HG03039 (cell line): ENCODE results near the gene TANGO2.

Experiments
- ATAC-seq: cut with Tn5 transposase; IDR thresholded peaks from one replicate; pipeline ENCODE4 v1.9.1; 2021; ENCODE audit warnings: mild to moderate bottlenecking, moderate library complexity; ENCODE audit not compliant: unreplicated experiment

Gene TANGO2

DNA sequence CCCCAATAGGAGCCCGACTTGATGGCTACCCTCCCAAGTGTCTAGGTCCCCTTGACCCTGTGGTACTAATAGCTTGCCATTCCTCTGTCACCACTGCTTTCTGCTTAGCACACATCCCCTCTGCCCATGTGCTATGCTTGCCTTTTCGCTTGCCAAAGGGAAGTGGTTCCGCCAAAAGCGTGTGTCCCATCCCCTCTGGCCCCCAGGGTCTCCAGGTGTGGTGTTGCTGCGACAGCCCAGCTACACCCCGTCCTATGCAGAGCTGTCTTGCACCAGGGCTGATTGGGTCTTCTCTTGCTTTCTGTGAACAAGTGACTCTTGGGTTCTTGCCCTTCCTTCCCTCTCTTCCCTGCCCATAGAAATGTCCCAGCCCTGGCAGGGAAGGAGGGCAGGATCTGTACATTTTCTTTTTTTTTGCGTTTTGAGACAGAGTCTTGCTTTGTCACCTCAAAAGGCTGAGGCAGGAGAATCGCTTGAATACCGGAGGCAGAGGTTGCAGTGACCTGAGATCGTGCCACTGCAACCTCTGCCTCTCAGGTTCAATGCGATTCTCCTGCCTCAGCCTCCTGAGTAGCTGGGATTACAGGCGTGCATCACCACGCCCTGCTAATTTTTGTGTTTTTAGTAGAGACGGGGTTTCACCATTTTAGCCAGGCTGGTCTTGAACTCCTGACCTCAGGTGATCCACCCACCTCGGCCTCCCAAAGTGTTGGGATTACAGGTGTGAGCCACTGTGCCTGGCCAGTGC lies 3.9 kb downstream of the TANGO2 start:
- no peak for ATAC-seq

DNA sequence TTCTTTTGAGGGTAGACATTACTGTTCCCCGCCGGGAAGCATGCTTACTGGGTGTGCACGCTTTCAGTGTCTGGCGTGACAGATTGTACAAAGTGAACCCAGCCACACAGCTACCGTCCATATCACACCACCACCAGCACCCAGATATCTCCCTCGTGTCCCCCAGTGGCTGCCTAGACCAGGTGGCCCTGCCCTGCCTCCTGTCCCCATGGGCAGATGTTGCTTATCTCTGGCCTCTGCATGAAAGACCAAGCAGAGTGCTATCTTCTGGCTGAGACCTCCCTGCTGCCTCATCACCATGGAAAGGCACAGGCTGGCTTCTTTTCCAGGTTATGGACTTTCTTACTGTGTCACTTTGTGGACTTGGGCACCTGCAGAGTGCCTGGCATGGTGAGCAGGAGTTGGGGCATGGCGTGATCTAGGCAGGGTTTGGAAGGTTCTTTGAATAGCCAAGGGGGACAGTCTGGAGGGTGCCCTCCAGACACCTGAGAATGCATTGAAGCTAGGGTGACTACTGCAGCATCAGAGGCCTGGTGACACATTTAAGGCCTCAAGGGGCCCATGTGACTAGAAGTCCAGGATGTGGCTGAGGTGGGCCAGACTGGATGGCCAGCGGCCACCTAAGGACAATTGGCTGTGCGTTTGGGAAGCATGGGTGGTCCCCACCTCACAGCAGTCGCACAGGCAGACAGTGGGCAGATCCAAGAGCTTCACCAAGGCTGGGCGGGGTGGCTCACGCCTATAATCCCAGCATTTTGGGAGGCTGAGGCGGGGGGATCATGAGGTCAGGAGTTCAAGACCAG lies 4.7 kb downstream of the TANGO2 start:
- ATAC-seq = no peak

- ATAC-seq = no peak
Measured at GRCh38 chr22:20026204-20026908, 5.4 kb downstream of the TANGO2 start.

DNA sequence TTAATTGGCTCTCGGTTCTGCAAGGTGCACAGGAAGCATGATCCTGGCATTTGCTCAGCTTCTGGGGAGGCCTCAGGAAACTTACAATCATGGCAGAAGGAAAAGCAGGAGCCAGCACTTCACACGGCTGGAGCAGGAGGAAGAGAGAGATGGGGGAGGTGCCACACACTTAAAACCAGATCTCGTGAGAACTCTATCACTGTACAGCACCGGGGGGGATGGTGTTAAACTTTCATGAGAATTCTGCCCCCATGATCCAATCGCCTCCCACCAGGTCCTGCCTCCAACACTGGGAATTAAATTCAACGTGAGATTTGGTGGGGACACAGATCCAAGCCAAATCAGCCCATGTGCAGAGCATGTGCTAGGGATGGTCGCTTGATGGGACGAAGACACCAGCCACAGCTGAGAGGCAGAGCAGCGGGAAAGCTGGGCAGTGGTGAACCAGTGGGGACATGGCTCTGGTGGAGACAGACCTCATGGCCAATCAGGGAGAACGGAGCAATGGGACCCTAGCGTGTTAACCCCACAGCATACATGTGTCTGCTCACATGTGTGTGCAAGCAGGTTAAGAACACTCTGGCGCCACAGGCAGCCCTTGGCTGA lies 6.2 kb downstream of the TANGO2 start:
- no peak for ATAC-seq

GRCh38 chr22:20027966-20028854 lies 7.3 kb downstream of the TANGO2 start:
- ATAC-seq = no peak

GRCh38 chr22:20028855-20029549 lies 8.1 kb downstream of the TANGO2 start:
- ATAC-seq = no peak

- ATAC-seq = no peak
Measured at GRCh38 chr22:20029550-20030225, 8.8 kb downstream of the TANGO2 start.

DNA sequence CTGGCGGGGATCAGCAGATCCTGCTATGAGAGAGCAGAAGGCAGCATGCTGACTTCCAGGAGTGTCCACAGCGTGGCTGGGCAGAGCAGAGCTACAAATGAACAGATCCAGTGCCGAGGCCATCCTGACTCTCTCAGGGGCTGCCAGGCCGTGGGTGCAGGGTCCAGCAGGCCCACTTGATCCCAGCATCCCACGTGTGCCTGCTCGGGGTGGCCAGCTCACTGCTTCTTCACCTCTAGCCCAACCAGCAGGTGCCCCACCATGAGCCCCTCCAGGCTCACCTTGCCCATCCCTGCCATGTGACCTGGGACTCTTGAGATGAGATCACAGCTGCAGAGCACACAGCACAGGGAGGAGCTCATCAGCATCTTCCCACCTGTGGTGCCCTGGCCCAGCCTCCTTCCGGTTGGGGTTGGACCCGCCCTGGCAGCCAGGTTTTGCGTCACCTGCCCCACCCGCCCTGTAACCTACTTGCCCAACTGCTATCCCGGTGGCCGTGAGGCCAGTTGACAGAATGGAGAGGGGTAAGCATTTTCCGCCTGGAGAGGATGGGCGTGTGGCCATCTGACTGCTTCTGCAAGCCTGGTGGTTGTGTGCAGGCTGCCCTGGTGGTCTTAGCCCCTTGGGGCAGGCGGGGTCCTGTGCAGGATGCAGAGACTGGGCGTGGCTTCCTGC lies 11.0 kb downstream of the TANGO2 start:
- no peak for ATAC-seq

GRCh38 chr22:20032407-20032991 lies 11.6 kb downstream of the TANGO2 start:
- no peak for ATAC-seq

DNA sequence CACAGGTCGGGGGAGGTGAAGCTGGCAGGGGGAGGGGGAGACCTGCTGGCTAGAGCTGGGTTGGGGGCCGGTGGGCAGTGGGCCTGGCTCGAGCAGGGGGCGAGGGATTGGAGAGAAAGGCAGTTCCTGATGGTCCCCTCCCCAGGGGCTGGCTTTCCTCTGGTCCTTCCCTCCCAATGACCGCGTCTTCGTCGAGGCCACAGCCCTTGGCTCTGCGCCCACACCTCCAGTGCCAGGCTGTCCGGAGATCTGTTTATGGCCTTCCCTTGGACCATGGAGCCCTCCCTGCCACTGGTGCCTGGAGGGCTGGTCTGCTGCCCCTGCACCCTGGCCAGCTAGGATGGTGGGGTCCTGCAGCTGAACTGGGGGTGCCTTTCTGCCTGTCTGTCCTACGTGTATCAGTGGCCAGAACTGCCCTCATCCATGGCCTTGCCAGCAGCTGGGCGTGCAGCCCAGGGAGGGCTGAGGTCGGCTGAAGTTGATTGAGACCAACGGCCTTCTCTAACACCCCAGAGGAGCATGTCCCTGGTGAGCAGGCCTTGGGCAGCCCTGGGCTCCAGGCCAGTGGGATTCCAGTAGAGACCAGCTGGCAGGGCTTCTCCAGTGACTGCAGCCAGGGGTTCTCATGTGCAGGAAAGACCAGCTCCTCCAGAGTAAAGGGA lies 12.3 kb downstream of the TANGO2 start:
- ATAC-seq = no peak

DNA sequence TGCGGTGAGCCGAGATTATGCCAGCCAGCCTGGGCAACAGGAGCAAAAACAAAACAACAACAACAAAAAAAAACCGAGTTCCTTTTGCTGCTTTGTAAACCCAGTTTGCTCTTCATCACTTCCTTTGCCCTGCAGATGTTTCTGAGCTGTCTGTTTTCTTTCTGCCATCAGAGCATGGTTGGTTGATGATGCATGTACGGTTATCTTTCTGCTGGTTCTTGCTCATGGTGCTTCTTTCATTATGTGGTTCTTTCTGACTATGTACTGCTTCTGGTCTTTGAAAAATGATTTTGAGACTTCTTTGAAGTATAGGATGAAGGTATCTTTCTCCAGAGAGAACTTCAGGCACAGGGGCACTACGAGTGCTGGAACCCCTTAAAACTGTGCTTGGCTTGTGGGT lies 13.2 kb downstream of the TANGO2 start:
- no peak for ATAC-seq

GRCh38 chr22:20035375-20036083 lies 14.6 kb downstream of the TANGO2 start:
- no peak for ATAC-seq

- ATAC-seq = no peak
Measured at GRCh38 chr22:20036084-20036482, 15.2 kb downstream of the TANGO2 start.

GRCh38 chr22:20036535-20037392 lies 15.9 kb downstream of the TANGO2 start:
- ATAC-seq = no peak

DNA sequence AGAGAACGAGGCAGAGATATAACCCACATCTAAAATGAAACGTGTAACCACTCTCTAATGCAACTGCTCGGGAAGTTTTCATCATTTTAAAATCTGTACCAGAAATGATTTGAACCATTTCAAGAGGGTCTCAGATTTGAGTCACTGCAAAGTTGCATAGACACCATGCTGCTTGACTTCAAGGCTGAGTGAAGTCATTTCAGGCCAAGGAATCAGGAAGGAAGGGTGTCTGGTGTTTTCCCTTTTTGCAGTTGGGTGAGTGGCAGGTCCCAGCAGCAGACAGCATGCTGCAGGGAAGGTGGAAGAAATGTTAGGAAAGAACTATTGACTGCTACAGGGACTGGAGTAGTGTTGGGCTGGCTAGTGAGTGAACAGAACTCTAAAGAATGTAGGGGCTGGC lies 16.5 kb downstream of the TANGO2 start:
- no peak for ATAC-seq

GRCh38 chr22:20038574-20038973 lies 17.7 kb downstream of the TANGO2 start:
- ATAC-seq = no peak
